ENCODE data around the gene ARSG.
"Not testable (repeated sequence)": the region's sequence is repeated elsewhere in the genome, so short reads cannot be mapped to it uniquely, and the experiment has no call there.

ARSG gene

DNA sequence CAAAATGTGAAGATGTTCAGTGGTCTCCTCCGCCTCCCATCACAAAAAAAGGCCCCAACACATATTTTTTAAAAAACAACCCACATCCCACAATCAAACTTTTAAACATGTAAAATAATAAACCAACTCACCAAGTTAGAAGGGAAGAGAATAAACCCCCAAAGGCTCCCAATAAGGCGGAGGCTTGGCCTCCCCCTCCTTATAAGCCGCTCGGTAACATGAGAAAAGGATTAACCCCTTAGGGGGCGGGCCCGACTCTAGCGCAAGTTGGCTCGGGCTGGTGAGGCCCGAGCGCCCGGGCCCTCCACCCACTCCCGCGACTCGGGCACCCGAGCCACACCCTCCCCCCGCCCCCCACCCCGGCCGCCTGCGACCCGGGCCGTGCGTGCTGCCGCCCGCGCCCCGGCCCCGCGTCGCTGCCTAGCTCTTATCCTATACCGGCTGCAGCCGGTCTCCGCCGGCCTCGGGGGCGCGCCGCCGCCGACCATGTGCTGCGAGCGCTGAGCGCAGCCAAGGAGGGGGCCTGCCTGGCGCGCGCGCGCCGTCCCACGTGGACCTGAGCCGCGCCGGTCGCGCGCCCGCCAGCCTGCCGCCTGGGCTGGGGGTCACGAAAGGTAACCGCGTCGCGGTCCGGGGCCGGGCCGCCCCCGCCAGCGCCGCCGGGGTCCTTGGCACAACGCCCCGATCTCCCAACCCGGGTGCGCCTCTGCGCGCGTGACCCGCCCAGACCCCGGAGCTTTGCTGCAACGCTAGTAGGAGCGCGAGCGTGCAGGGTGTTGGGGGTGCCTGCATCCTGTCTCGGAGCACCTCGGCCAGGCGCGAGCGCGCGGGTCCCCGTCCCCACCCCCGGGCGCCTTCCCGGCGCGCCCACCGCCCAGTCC is at the start of gene ARSG, which contains the start of gene SLC16A6:
Gene ARSG (plus strand): TSS at position 541 of the 881 bp plus-strand sequence. CDS start 15,999 bp downstream, outside the sequence.
Gene SLC16A6 (minus strand): TSS at position 173 of the 881 bp plus-strand sequence. CDS start 12,807 bp downstream, outside the sequence.
- in situ Hi-C loops (cut with HindIII; ENCODE audit: low sequenced_read_pairs), result no loop called here

DNA sequence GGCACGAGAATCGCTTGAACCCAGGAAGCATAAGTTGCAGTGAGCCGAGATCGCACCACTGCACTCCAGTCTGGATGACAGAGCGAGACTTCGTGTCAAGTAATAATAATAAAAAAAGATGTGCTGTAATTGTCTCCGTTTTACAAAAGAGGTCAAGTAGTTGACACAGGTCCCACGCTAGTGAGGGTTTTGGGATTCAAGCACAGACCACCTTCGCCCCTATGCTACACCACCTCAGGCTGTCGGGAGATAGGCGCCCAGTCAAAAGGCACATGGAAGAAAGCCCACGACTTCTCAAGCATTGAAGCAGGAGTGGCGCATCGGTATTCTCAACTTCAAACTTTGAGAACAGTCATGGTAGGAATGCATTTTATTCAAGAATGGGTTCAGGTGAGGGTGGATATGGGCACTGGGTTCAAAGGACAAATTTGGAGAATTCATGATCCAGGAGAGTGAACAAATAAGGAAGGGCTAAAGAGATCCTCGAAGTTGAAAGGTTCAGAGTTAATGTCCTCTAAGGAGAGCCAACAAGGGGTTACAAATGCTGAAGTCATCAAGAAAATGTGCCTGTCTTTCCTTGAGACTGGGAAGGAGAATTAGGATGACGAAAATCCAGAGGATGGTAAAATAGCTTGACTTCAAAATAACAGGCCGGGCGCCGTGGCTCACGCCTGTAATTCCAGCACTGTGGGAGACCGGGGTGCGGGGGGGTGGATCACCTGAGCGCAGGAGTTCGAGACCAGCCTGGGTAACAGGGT is 44.8 kb upstream of the ARSG start:
- in situ Hi-C loops (cut with HindIII; ENCODE audit: low sequenced_read_pairs), result no loop called here

DNA sequence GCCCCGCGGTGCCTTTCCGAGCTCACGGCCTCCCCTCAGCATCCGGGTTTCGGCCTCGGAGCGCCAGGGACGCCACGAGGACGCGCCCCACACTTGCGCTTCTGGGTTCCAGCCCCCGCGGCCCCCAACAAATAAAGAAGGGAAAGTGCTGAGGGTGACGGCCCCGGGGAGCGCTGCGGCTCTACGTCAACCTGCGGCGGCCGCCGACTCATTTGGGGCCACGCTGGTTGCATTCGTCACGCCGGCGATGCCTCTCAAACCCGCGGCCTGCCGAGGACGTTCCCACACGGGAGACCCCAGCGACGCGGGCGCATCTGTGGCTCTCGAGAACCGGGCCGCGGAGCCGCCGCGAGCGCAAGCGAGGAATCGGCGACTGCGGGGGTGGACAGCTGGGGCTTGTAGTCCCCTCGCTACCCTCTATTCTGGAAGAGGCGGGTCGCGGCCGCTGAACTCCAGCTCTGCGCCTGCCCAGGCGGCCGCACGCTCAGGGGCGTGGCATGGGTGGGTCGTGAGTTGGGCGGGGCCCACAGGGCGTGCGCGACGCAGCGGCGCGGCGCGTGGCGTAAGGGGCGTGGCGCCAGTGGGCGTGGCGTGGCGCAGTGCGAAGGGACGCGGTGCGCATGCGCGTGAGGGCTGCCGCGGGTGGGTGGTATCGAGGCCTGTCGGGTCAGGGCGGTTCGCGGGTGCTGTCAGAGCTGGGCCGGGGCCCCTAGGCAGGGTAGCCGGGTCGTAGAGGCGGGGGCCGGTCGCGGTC is 43.7 kb upstream of the ARSG start, which contains the start of gene AMZ2:
Gene AMZ2 (plus strand): TSS at position 599 of the 754 bp plus-strand sequence. CDS start 2,145 bp downstream, outside the sequence.
- in situ Hi-C loops (cut with HindIII; ENCODE audit: low sequenced_read_pairs), result no loop called here

DNA sequence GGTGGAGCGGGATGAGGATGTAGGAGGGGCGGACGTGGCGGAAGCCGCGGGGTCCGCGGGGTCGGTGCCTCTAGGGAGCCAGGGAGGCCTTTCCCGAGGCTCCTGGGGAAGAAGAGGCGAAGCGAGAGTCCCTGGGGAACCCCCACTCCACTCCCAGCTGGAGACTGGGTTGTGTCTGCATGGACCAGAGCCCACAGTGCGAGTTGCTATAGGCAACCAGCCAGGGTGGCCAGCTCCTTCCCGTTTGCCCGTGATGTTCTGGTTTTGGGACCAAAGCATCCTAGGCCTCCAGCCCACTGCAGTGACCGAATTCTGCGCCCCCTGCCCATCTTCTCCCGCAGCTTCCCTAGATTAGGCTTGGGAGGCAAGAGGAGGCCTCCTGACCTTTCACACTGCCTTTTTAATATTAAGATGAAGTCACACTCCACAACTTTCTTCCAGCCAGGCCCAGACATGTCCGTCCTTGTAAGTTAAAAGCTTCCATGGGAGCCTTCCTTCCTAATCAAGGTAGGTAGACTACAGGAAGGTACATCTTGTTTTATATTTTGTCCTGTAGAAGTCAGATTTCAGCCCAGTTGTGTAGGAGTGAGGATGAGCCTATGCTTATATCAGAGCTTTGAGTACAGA is 43.0 kb upstream of the ARSG start:
- in situ Hi-C loops (cut with HindIII; ENCODE audit: low sequenced_read_pairs), result no loop called here

DNA sequence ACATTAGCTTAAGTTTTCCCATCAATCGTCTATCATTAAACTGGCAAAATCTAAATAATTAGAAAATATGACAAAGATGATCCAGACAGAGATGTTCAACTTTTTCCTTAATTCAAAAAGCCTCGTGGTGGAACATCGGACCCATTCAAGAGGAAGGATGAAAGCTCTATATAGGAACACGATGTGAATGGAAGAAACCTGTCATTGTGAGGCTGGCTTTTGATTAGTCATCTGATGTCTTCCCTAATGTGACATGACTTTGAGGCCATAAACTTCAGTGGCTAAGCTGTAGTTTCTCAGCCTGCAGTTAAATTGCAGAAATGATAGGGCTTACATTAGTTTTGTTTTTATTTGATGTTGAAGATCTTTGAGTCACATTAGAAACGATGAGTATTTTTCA is 42.4 kb upstream of the ARSG start:
- in situ Hi-C loops (cut with HindIII; ENCODE audit: low sequenced_read_pairs), result no loop called here

DNA sequence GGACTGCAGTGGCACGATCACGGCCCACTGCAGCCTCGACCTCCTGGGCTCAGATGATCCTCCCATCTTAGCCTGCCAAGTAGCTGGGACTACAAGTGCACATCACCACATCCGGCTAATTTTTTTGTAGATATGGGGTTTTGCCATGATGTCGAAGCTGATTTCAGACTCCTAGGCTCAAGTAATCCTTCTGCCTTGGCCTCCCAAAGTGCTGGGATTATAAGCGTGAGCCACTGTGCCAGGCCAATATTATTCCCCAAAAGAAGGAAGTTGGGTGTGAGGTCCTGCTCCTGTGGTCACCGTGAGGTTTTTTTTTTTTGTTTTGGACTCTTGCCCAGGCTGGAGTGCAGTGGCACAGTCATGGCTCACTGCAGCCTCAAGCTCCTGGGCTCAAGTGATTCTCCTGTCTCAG is 41.9 kb upstream of the ARSG start:
- in situ Hi-C loops (cut with HindIII; ENCODE audit: low sequenced_read_pairs), result no loop called here

DNA sequence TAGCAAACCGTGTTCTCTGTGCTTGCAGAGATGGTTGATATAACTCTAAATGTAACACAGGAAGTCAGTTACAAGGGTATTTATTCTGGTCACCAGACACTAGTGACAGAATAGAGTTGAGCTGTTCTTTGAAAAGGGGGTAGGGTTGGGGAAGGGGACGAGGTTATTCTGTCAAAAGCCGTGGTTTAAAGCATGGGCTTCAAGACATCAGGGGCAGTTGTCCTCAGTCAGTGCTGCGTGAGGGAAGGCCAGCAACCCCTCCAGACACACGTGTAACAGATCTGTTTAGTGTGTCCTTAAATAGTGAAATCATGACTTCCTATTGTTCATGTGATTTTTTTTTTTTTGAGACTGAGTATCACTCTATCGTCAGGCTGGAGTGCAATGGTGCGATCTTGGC is 37.9 kb upstream of the ARSG start:
- in situ Hi-C loops (cut with HindIII; ENCODE audit: low sequenced_read_pairs), result not testable (repeated sequence)

DNA sequence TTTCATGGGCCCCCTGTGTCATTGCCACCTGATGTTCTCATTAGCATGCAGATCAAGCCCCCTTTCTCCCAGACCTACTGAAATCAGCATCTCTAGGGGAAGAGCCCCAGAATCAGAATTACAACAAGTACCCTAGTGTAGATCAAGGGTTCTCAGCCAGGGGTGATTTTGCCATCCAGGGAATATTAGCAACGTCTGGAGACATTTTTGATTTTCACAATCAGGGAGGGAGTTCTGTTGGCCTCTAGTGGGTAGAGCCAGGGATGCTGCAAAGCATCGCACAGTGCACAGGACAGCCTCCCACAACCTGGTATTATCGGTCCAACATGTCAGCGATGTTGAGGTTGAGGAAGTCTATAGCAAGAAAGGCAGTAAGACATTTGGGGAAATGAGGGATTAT is 36.1 kb upstream of the ARSG start:
- in situ Hi-C loops (cut with HindIII; ENCODE audit: low sequenced_read_pairs), result no loop called here

DNA sequence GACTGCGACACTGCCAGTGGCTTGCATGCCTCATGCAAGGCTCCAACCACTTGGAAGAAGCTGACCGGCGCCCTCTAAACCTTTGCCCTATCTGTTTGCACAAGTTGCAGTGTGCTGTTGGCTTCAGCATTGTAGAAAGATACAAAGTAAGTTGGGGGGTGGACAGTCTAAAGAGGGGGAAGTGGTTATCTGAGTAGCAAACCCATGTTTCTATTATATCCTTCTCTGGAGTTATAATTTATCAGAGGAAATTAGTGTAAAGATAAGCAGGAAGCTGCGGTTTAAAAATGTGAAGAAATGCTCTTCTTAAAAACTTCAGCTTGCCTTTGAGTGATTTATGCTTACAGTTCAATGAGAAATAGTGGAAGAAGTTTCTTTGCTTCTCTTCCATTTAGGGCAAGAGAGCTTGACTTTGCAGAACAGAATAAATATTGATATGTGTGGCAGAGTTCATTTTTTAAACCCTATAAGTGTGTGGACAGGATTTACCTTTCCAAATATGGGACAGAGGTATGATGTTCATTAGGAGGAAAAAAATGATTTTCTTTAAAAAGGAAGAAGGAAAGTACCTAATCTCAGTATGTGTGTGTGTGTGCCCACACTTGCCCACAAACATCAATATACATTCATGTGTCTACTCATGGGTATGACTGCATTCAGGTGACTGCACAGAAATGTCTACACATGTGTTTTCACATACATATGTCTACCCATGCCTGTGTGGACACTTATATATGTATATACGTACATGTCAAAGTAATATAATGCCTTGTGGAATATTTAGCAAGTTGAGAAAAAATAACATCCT is 35.4 kb upstream of the ARSG start:
- in situ Hi-C loops (cut with HindIII; ENCODE audit: low sequenced_read_pairs), result no loop called here

DNA sequence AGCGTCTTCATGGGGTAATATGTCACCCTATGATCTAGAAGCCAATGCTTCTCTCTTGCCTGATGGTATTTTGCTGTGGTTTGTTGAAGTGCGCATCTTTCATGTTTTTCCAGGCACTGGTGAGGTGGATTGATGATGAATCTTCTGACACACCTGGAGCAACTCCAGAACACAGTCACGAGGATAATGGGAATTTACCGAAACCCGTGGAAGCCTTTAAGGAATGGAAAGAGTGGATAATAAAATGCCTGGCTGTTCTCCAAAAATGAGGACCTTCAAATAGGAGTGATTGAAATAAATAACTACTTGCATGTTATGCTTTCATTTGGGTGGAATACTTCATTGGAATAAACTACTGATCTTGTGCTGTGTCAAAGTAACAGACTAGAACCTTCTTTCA is 34.6 kb upstream of the ARSG start:
- in situ Hi-C loops (cut with HindIII; ENCODE audit: low sequenced_read_pairs), result not testable (repeated sequence)

DNA sequence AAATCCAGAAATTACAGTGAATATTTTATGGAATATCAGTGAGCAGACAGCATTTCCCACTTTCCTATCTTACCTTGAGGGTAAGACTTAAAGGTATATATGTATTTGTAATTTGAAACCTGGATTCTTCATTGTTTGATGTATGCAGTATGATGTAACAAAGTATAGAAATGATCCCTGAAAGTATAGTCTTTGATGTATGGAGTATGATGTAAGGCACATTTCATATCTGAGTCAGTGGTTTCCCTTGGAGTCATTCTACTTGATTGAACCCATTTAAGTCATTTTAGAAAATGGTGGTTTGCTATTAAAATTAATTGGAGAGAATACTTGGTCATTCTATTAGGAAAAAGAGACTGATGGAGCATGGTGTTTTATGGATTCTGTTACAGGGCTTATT is 33.4 kb upstream of the ARSG start:
- in situ Hi-C loops (cut with HindIII; ENCODE audit: low sequenced_read_pairs), result no loop called here

DNA sequence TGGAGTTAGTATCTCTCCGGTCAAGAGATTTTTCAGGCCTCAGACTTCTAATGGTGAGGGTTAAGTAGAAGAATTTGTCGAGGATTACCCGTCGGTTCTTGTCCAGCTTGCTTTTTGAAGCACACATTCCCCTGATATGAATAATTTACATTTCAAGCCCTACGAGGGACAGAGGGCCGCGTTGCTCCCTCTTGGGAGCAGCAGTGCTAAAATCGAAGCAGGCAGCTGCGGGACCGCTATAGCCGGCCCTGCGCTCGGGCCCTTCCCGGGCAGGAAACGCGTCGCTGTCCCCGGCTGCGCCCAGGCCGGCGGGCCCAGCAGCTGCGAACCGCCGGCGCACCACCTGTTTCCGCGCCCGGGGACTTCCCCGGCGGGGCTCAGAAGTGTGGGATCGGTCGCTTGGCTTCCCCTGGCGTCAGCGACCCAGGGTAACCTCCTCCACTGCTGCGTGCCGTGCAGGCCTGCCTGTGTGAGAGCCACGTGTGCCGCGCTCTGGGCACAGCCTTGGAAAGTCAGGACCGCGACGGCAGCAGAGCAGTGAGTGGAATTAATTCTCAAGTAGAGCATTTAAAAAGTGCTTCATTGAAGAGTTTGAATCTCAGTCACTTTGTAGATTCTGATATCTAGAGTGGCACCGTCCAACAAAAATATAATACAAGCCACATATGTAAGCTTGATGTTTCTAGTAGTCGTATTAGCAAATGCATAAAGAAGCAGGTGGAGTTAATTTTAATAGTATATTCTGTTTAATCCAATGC is 32.2 kb upstream of the ARSG start:
- in situ Hi-C loops (cut with HindIII; ENCODE audit: low sequenced_read_pairs), result not testable (repeated sequence)

DNA sequence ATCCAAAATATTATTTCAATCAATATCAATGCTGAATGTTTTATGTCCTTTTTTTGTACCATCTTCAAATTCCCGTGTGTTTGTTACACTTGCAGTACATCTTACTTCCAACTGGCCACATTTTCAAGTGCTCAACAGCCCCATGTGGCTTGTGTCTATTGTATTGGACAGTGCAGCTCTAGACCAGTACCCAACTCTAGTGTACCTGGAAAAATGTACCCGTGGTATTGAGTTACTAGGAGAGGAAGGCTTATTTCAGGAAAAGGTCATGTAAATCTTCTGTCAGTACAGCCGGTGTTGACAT is 31.7 kb upstream of the ARSG start:
- in situ Hi-C loops (cut with HindIII; ENCODE audit: low sequenced_read_pairs), result not testable (repeated sequence)

DNA sequence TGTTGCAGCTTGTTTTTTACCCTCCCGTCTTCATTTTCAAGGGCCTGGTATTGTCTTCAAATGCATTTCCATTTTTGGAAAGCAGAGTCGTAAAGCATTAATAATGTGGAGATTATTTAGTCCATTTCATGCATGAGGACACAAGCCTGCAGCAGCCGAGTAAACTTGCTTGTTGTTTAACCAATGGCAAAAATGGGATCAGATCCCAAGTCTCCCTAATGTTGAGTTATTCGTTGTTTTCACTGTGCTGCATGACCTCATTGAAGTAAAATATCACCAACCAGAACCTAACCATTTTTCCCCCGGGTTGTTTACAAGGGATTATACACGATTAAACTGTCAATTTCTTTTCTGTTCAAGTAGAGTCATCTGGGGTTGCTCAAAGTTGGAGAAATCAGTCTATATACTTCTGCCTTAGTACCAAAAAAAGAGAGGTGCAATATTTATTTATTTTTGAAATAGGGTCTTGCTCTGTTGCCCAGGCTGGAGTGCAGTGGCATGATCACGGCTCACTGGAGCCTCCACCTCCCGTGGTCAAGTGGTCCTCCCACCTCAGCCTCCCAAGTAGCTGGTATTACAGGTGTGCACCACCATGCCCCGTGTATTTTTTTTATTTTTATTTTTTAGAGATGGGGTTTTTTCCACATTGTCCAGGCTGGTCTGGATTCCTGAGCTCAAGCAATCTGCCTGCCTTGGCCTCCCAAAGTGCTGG is 31.1 kb upstream of the ARSG start:
- in situ Hi-C loops (cut with HindIII; ENCODE audit: low sequenced_read_pairs), result no loop called here

DNA sequence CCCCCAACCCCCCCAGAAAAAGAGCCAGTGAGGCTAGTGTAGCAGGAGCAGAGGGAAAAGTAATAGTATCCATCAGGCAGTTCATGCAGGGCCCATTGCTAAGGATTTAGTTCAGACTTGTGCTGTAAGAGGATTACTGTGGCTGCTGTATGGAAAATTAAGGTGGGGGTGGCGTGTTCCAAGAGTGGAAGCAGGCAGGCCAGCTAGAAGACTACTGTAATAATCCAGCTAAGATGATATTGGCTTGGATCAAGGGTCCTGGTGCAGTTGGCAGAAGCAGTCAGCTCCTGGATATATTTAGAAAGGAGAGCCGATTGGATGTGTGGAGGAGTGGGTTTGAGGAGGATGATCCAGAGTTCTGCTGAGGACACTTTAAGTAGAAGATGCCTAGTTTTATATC is 28.8 kb upstream of the ARSG start:
- in situ Hi-C loops (cut with HindIII; ENCODE audit: low sequenced_read_pairs), result not testable (repeated sequence)

DNA sequence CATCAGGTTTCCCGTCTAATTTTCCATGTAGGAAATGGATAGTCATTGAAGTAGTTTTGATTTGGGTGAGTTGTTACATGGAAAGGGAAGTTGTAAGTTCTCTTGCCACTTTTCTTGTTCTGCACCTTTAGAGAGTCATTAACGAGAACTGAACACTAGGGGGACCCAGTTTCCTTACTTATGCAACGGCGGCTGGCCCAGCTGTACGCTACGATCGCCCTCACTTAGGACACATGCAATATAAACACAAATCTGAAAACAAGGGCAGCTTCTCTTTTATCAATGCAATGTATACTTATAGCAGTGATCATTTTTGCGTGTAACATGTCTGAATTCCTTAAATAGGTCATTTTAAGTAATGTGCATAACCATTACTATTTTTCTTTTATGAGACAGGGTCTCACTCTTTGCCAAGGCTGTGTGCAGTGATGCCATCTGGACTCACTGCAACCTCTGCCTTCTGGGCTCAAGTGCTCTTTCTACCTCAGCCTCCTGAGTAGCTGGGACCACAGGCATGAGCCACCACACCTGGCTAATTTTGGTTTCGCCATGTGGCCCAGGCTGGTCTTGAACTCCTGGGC is 28.1 kb upstream of the ARSG start:
- in situ Hi-C loops (cut with HindIII; ENCODE audit: low sequenced_read_pairs), result not testable (repeated sequence)

DNA sequence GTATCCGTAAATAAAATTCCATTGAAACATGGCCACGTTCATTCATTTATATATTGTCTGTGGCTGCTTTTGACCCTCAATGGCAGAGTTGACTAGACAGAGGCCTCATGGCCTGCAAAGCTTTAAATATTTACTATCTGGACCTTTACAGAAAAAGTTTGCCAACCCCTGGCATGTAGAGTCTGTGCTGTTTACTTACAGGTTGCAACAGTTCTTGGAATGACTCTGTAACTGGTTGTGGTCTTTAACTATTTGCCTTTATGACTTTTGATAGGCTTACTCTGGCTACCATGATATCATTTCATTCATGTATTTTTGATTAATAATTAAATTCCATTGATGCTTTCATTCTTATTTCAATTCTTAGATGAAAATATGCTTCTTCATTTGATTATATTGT is 25.5 kb upstream of the ARSG start:
- in situ Hi-C loops (cut with HindIII; ENCODE audit: low sequenced_read_pairs), result not testable (repeated sequence)

DNA sequence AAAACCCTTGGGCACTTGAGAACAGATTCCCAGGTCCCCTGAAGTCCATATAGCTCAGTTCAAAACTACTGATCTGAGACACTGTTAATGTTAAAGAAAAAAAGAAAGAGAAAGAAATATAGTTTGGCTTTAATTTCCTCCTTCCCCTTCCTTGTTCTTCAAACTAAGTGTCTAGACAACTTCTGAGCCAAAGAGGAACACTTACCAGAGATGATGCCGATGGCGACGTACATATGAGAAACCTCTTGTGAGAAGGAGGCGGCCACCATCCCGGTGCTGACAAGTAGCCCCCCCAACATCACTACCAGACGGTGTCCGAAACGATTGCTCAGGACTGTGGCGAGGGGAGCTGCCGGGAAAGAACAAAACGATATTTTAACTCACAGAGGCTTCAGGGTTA is 17.6 kb upstream of the ARSG start:
- in situ Hi-C loops (cut with HindIII; ENCODE audit: low sequenced_read_pairs), result no loop called here

Data from DLD1 (cell line).